SK-N-SH (cell line): ENCODE measurements around the gene APOBR. TPM values are rescaled to one million over a fixed set of nuclear protein-coding genes. Genes with fewer than 3 reads are reported as not detected.
"Not testable (repeated sequence)": the region's sequence is repeated elsewhere in the genome, so short reads cannot be mapped to it uniquely, and the experiment has no call there.

Experiments used
- CTCF ChIA-PET: fragments of 300-600, 350-600 bp; formaldehyde crosslinking; extraction: SDS; loops from one replicate; lab custom pipeline; 2021; lab: Yijun Ruan, JAX
- POLR2A ChIA-PET: fragments of 350-600 bp; sonication (Branson Sonifier 250); formaldehyde crosslinking; extraction: SDS; loops from one replicate; lab custom pipeline; 2020; ENCODE audit warnings: antibody characterized with exemption, inconsistent platforms; lab: Yijun Ruan, JAX
- DNase-seq: peaks from one replicate; pipeline ENCODE4 v3.0.0; 2012
- H2AFZ ChIP-seq: fragments of 200-600 bp; sonication (generic); 2 replicates; pipeline ENCODE4 v1.8.1; 2016; ENCODE audit warnings: antibody characterized with exemption, mild to moderate bottlenecking, low read depth
- H3F3A ChIP-seq: fragments of 200-600 bp; sonication (generic); replicated peaks from 2 replicates; pipeline ENCODE3; 2016; ENCODE audit warnings: antibody characterized with exemption, mild to moderate bottlenecking; ENCODE audit not compliant: insufficient read depth
- H3K27ac ChIP-seq, 2 experiments: fragments of 200-500 bp in 1 of 2; fragments of 200-600 bp in 1 of 2; sonication (Bioruptor generic) in 1 of 2; sonication (generic), shearing (Covaris generic) in 1 of 2; 2 replicates each; pipeline versions ENCODE4 v1.5.1 to v1.6.1; 2014 to 2016; ENCODE audit warnings: low read depth in 2 of 2, inconsistent platforms in 1 of 2, low read length in 1 of 2, mild to moderate bottlenecking in 1 of 2, mixed read lengths in 1 of 2
- H3K27me3 ChIP-seq: fragments of 200-600 bp; sonication (generic), shearing (Covaris generic); 2 replicates; pipeline ENCODE4 v1.6.1; 2016; ENCODE audit warnings: mixed run types; ENCODE audit not compliant: insufficient read depth
- H3K36me3 ChIP-seq, 2 experiments: fragments of 200-500 bp in 1 of 2; fragments of 200-600 bp in 1 of 2; sonication (Bioruptor generic) in 1 of 2; sonication (generic) in 1 of 2; replicated peaks in 1 of 2; 2 replicates each; pipeline versions ENCODE3 to v1.5.1; 2014 to 2016; ENCODE audit warnings: low read length in 1 of 2, mild to moderate bottlenecking in 1 of 2; ENCODE audit not compliant: insufficient read depth in 2 of 2, control insufficient read depth in 1 of 2
- H3K4me1 ChIP-seq, 2 experiments: fragments of 200-500 bp in 1 of 2; fragments of 200-600 bp in 1 of 2; sonication (Bioruptor generic) in 1 of 2; sonication (generic), shearing (Covaris generic) in 1 of 2; 2 replicates each; pipeline versions ENCODE4 v1.5.1 to v1.6.1; 2014 to 2016; ENCODE audit warnings: low read depth in 1 of 2, low read length in 1 of 2, mixed run types in 1 of 2; ENCODE audit not compliant: insufficient read depth in 2 of 2, control insufficient read depth in 1 of 2
- H3K4me2 ChIP-seq: fragments of 200-600 bp; sonication (generic), shearing (Covaris generic); 2 replicates; pipeline ENCODE4 v1.6.1; 2017; ENCODE audit warnings: mixed run types
- H3K4me3 ChIP-seq, 2 experiments: fragments of 200-500 bp in 1 of 2; fragments of 200-600 bp in 1 of 2; sonication (Bioruptor generic) in 1 of 2; sonication (generic), shearing (Covaris generic) in 1 of 2; 2 replicates each; pipeline versions ENCODE4 v1.5.1 to v1.8.1; 2014 to 2016; ENCODE audit warnings: low read depth in 2 of 2, inconsistent platforms in 1 of 2, low read length in 1 of 2, mild to moderate bottlenecking in 1 of 2, mixed read lengths in 1 of 2, moderate library complexity in 1 of 2
- H3K79me2 ChIP-seq: fragments of 200-600 bp; sonication (generic); 2 replicates; pipeline ENCODE4 v1.8.1; 2017; ENCODE audit warnings: mild to moderate bottlenecking; ENCODE audit not compliant: insufficient read depth
- H3K9ac ChIP-seq: fragments of 200-600 bp; sonication (generic); 2 replicates; pipeline ENCODE4 v1.6.1; 2017; ENCODE audit warnings: mixed run types
- H3K9me2 ChIP-seq: fragments of 200-600 bp; sonication (generic); 2 replicates; pipeline ENCODE4 v1.6.1; 2017; ENCODE audit warnings: mixed run types
- H3K9me3 ChIP-seq: fragments of 200-600 bp; sonication (generic); 2 replicates; pipeline ENCODE4 v1.6.1; 2017; ENCODE audit warnings: mixed run types, mild to moderate bottlenecking, moderate library complexity
- H4K20me1 ChIP-seq: fragments of 200-600 bp; sonication (generic); 2 replicates; pipeline ENCODE4 v1.6.1; 2017; ENCODE audit warnings: mild to moderate bottlenecking, mixed run types; ENCODE audit not compliant: insufficient read depth
- MAX ChIP-seq: IDR thresholded peaks from 2 replicates; pipeline ENCODE4 v1.4.0; 2012; ENCODE audit warnings: low read depth
- NRF1 ChIP-seq: IDR thresholded peaks from 2 replicates; pipeline ENCODE4 v1.6.1; 2012; ENCODE audit warnings: low read depth, mild to moderate bottlenecking, low read length
- POLR2AphosphoS5 ChIP-seq: IDR thresholded peaks from 2 replicates; pipeline ENCODE4 v1.6.1; 2012; ENCODE audit warnings: low read depth, low read length
- RAD21 ChIP-seq: IDR thresholded peaks from 2 replicates; pipeline ENCODE4 v1.6.1; 2012; ENCODE audit warnings: mild to moderate bottlenecking, low read length
- TAF1 ChIP-seq: IDR thresholded peaks from 2 replicates; pipeline ENCODE4 v1.6.1; 2012; ENCODE audit warnings: low read depth, mild to moderate bottlenecking, low read length, moderate library complexity, borderline replicate concordance
- USF1 ChIP-seq: IDR thresholded peaks from 2 replicates; pipeline ENCODE4 v1.4.0; 2012; ENCODE audit warnings: low read depth, borderline replicate concordance
- YY1 ChIP-seq: IDR thresholded peaks from 2 replicates; pipeline ENCODE4 v1.4.0; 2012; ENCODE audit warnings: low read depth, mild to moderate bottlenecking
- WGBS: methylation state at CpG from one replicate; pipeline ENCODE4 v1.1.6; 2017; ENCODE audit warnings: low lambda C conversion rate; 5-methylcytosine and 5-hydroxymethylcytosine counted together
- polyA plus RNA-seq, 3 experiments: library from polyadenylated mRNA; depleted of rRNA; stranded (reverse); fragments of >200 nt; gene quantifications; 2 replicates each; pipeline ENCODE4 v1.2.3, GENCODE V29; 2012

The APOBR gene
- polyA plus RNA-seq (2012; rRNA removed) = 0.03 TPM in 1 of 2 replicates, not detected in the other
- polyA plus RNA-seq (2012; cell fraction: cytosol; rRNA removed) = 0.01 and 0.03 TPM in 2 replicates
- polyA plus RNA-seq (2012; cell fraction: nucleus; rRNA removed) = 0.02 and 0.05 TPM in 2 replicates

GRCh38 chr16:28494121-28494851 is at the start of gene APOBR:
TSS of gene APOBR (plus strand) at chr16:28494643. CDS start at chr16:28494682, 39 bp downstream.
- no peaks in the 10 kb centered on the region; a peak in 1 of 4 replicates for H3K4me1 ChIP-seq
- H3F3A ChIP-seq = no peaks in the 10 kb centered on the region
- WGBS = 73% methylated on average over 12 of the region's 12 CpGs
- DNase-seq = no peak
- H2AFZ ChIP-seq = 0 out of 2 replicates have a peak within 1 kb of the TSS, but pooled peaks have one; percentile 29
- H3K9me3 ChIP-seq = no peaks in the 10 kb centered on the region
- H3K36me3 ChIP-seq = no peaks in the 10 kb centered on the region
- peaks cover 7% of the 10 kb centered on the region; the same call in 1 of the 2 replicates for H3K79me2 ChIP-seq
- POLR2A ChIA-PET = no interaction called here
- no peak within 1 kb of the TSS for H3K4me3 ChIP-seq
- no peak within 1 kb of the TSS for H3K27ac ChIP-seq
- H4K20me1 ChIP-seq = no peaks in the 10 kb centered on the region
- TF ChIP-seq TAF1 (no peak), YY1 (no peak), RAD21 (no peak), MAX (no peak), NRF1 (no peak), USF1 (no peak), POLR2AphosphoS5 (no peak)
- H3K27me3 ChIP-seq = no peaks in the 10 kb centered on the region
- CTCF ChIA-PET = no interaction called here
- no peak within 1 kb of the TSS for H3K4me2 ChIP-seq
- no peak within 1 kb of the TSS for H3K9ac ChIP-seq
- H3K9me2 ChIP-seq = no peaks in the 10 kb centered on the region

GRCh38 chr16:28446388-28446787 is 48.1 kb upstream of the APOBR start:
- H3K4me3 ChIP-seq, H3K9me3 ChIP-seq, H3K9me2 ChIP-seq, H3K4me1 ChIP-seq, H3K4me2 ChIP-seq, H3K27ac ChIP-seq, H3F3A ChIP-seq, H3K79me2 ChIP-seq, POLR2A ChIA-PET, DNase-seq, CTCF ChIA-PET, H3K9ac ChIP-seq, H3K36me3 ChIP-seq, H2AFZ ChIP-seq, H3K27me3 ChIP-seq, H4K20me1 ChIP-seq: not testable (repeated sequence)
- WGBS = no CpG with 5 or more reads among the region's 4 CpGs

- H3F3A ChIP-seq, H3K9ac ChIP-seq, H2AFZ ChIP-seq, POLR2A ChIA-PET, H3K27me3 ChIP-seq, H3K27ac ChIP-seq, H3K9me3 ChIP-seq, H3K79me2 ChIP-seq, H3K4me2 ChIP-seq, H3K4me1 ChIP-seq, H3K36me3 ChIP-seq, H3K4me3 ChIP-seq, H4K20me1 ChIP-seq, DNase-seq, H3K9me2 ChIP-seq, CTCF ChIA-PET: not testable (repeated sequence)
- no CpG with 5 or more reads among the region's 6 CpGs for WGBS
Measured at GRCh38 chr16:28447081-28447480, 47.4 kb upstream of the APOBR start.
